Left ventricle myocardium superior (tissue), 1 donor: Measurements from ENCODE around the gene RAB4B. TPM values are rescaled to one million over a fixed set of nuclear protein-coding genes. Genes with fewer than 3 reads are reported as not detected.
A peak's percentile ranks its signal among the peaks of the same experiment; 100 is the strongest.
"Not testable (repeated sequence)": the region's sequence is repeated elsewhere in the genome, so short reads cannot be mapped to it uniquely, and the experiment has no call there.

Experiments
- ATAC-seq: fragments of 200-7000 bp; cut with Tn5 transposase; one replicate; pipeline ENCODE4 v1.9.1; 2020; ENCODE audit warnings: mild to moderate bottlenecking, moderate library complexity
- DNase-seq: peaks from one replicate; pipeline ENCODE4 v3.0.0-alpha.2; 2020
- intact Hi-C: fragments of 100-400 bp; cut with micrococcal nuclease; formaldehyde crosslinking; loops from one replicate; pipeline ENCODE4 v1.11.0; 2022
- total RNA-seq: library from RNA; stranded (reverse); fragmentation: NEBNext Ultra II Directional; extraction: Animal tissue kit (Norgen Biotek cat#: 25700); gene quantifications from one replicate; pipeline ENCODE4 v1.2.1, GENCODE V29; 2021
- donor health status: DM: no; HTN: yes; CAD: no; lungs with severe emphysema.

RAB4B gene
- total RNA-seq, 1 donor from 2014 or later, result 10.1 TPM

DNA sequence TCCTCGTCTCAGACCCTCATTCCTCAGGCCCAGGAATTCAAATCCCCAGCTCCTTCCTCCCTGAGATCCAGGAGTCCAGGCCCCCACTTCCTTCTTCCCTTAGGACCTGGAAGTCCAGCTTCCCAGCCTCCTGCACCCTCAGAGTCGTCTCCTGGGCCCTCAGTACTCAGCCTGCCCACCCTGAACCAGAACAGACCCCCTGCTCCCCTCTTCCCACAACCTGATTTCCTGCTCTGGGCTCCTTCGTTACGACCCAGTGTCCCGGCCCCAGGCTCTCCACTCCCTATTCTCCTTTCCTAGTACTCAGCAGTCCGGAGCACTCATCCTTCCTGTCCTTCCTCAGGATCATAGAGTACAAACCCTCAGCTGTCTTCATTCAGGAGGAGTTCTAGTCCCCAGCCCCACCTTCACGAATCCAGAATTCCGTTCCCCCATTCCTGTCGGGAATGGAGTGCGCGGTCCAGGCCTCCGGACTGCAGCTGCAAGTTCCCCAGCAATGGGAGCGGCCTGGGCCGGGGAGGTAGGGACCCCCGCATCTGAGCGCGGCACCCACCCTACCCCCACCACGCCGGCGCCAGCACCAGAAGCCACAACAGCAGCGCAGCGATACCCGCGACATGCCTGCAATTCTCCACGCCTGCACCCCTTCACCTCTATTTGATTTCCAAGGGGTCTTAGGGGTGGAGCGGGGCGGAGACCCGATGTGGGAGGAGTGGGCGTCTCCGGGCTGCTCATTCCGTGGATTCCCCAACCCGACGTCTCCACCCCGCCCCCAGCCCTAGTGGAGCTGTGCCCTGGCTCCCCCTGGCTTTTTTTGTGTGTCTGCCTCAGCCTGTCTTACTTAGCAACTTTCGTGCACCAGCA is 33.7 kb downstream of the RAB4B start:
- intact Hi-C loops, result no loop called here
- peak; percentile 38 for DNase-seq
- no peak for ATAC-seq

DNA sequence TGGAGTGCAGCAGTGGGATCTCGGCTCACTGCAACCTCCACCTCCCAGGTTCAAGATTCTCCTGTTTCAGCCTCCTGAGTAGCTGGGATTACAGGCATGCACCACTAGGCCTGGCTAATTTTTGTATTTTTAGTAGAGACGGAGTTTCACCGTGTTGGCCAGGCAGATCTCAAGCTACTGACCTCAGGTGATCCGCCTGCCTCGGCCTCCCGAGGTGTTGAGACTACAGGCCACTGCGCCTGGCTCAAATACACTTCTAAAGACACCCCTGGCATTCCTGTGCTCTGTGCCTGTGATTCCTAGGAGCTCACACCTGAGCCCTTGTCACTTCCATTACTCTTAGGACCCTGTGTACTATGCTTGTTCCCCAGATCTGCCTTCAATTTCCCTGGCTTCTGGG is 34.5 kb downstream of the RAB4B start:
- ATAC-seq, intact Hi-C loops, DNase-seq: not testable (repeated sequence)

DNA sequence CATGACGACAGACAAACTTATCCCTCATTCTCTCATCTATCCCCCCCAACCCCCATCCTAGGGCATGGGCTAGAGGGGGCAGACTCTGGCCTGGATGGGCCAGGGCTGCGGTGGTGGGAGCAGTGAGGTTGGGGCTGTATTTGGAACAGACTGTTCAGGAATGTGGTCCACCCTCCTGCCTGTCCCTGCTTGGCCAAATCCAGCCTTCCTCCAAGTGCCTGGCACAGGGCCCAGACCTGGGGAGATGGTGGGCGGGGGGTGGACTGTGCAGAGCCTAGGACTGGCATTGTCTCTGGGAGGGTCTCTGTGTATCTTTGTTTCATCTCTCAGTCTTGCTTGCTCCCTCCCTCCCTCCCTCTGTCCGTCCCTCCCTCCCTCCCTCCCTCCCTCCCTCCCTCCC is 35.1 kb downstream of the RAB4B start:
- ATAC-seq, result no peak
- intact Hi-C loops, result no loop called here

DNA sequence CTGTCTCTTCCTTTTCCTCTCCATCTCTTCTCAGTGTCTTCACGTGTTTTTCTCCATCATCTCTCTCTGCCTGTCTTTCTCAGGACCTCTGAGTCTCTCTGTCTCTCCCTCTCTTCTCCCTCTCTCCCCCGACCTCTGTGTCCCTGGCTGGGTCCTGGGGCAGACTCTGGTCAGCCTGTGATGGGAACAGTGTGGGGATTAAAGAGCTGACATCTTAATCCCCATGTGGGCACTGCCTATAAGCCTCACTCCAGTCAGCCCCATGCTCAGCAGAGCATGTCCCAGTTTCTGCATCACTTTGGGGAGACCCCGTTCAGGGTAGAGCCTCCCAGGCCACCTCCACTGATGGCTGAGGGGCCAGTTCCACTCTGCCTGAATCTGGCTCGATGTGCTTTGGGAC is 37.2 kb downstream of the RAB4B start:
- intact Hi-C loops, result no loop called here
- DNase-seq (no peak), ATAC-seq (no peak)

More for the DNA sequence above, 35.1 kb downstream of the RAB4B start:
- peak; percentile 61 for DNase-seq

DNA sequence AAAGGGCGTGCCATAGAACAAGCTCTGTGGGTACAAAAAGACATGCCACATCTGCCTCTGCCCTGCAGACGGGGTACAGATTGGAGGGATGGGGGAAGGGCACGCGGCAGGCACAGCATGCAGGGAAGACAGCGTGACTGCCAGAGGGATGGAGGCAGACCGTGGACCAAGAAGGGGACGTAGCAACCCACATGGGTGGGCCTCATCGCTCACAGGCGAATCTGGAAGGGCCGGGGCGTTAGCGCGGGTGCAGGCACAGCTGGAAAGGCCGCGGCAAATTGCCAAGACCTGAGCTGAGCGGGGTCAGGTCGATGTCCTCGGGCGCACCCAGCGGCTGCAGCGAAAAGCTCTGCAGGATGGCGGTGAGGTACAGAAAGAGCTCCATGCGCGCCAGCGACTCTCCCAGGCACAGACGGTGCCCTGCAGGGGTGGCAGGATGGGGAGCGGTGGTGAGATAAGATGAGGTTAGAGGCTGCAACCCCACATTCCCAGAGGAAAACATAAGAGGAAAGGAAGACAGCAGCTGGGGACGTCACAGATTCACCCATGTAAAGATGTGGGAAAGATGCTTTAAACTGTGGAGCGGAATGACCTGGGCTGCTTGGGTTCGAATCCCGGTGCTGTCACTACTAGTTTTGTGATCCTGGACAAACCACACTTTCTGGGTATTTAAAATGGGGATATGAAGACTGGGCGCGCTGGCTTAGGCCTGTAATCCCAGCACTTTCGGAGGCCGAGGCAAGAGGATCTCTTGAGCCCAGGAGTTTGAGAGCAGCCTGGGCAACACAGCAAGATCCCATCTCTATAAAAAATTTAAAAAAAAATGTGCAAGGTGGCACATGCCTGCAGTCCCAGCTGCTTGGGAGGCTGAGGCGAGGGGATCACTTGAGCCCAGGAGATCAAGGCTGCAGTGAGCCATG is 40.7 kb downstream of the RAB4B start:
- intact Hi-C loops, result not testable (repeated sequence)
- peak; percentile 87 for ATAC-seq
- peak; percentile 90 for DNase-seq

DNA sequence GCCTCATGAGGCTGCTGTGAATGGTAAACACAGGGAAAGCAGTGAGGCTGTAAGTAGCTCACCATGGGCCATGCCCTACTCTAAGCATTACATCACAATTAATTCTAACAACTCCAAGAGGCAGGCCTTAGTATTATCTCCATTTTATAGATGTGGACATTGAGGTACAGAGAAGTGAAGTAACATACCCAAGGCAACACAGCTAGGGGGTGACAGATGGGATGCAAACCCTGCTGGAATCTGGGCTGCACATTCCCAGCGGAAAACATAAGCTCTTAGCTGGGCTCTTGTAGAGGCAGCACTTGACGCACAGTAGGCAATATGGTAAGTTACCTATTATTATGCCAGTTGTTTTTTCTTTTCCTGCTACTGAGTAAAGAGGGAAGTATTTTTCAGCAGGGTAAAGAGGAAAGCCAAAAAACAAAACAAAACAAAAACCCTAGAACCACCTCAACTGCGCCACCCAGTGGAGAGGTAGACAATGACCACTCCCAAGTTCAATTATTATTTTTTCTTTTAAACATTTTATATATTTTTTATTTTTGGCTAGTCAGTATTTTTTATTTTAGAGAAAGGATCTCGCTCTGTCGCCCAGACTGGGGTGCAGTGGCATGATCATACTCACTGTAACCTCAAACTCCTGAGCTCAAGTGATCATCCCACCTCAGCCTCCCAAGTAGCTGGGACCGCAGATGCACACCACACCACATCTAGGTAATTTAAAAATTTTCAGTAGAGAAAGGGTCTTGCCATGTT is 41.6 kb downstream of the RAB4B start:
- ATAC-seq, result peak; percentile 33
- intact Hi-C loops, result not testable (repeated sequence)
- peak; percentile 55 for DNase-seq

DNA sequence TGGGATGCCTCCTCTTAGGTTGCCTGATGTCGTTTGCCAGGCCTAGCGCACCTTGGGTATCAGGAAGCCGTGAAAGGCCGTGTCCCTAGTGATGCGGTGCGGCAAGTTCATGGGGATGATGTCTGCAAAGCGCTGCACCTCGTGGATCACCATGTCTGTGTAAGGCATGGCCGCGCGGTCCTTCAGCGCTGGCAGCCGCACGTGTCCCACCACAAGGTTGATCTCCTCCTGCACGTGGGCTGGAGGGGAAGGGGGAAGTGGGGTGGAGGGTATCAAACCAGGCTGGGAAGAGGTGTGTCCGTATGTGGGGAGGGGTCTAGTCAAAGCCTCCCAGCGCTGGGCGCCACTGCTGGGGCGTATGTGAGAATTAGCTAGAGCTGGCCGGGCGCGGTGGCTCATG is 44.1 kb downstream of the RAB4B start:
- intact Hi-C loops, result no loop called here
- DNase-seq, result no peak
- no peak for ATAC-seq

DNA sequence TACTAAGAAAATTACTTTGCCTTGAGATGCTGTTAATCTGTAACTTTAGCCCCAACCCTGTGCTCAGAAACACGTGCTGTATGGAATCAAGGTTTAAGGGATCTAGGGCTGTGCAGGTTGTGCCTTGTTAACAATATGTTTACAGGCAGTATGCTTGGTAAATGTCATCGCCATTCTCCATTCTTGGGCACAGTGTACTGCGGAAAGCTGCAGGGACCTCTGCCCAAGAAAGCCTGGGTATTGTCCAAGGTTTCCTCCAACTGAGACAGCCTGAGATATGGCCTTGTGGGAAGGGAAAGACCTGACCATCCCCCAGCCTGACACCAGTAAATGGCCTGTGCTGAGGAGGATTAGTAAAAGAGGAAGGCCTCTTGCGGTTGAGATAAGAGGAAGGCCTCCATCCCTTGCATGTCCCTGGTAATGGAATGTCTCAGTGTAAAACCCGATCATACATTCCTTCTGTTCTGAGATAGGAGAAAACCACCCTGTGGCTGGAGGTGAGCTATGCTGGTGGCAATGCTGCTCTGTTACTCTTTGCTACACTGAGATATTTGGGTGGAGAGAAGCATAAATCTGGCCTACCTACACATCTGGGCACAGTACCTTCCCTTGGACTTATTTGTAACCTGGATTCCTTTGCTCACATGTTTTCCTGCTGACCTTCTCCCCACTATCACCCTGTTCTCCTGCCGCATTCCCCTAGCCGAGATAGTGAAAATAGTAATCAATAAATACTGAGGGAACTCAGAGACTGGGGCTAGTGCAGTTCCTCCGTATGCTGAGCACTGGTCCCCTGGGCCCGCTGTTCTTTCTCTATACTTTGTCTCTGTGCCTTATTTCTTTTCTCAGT is 44.9 kb downstream of the RAB4B start:
- peak; percentile 14 for ATAC-seq
- DNase-seq, intact Hi-C loops: not testable (repeated sequence)

DNA sequence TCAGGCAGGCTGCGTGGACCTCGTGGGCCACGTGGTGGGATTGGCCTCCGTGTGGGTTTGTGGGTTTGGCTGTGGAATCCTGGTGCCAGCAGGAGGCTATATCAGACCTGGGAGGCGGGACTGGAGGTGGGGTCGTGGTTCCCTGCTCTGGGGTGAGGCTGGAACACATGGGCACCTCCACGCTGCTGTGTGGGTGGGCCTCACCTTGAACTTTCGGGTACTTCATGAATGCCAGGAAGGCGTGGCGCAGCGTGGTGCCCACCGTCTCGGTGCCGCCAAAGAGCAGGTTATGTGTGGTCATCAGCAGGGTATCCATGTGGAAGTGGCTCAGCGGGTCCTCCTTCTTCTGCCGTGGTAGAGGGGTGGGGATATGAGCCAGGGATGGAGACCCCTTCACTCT is 46.9 kb downstream of the RAB4B start:
- intact Hi-C loops, ATAC-seq, DNase-seq: not testable (repeated sequence)

DNA sequence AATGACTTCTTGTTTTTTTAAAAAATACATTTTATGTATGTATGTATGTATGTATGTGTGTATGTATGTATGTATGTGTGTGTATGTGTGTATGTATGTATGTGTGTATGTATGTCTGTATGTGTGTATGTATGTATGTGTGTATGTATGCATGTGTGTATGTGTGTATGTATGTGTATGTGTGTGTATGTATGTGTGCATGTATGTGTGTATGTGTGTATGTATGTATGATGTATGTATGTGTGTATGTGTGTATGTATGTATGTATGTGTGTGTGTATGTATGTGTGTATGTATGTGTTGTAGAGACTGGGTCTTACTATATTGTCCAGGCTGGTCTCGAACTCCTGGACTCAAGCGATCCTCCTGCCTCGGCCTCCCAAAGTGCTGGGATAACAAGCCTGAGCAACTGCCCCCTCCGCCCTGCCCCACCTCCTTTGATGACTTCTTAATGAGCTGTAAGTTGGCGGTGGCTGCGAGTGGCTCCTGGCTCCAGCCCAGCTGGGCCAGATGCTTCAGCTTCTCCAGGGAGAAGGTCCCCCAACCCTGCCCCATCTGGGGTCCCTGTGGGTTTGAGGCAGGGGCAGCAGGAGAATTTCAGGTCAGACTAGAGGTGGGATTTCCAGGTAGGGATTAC is 47.5 kb downstream of the RAB4B start:
- ATAC-seq, intact Hi-C loops, DNase-seq: not testable (repeated sequence)

DNA sequence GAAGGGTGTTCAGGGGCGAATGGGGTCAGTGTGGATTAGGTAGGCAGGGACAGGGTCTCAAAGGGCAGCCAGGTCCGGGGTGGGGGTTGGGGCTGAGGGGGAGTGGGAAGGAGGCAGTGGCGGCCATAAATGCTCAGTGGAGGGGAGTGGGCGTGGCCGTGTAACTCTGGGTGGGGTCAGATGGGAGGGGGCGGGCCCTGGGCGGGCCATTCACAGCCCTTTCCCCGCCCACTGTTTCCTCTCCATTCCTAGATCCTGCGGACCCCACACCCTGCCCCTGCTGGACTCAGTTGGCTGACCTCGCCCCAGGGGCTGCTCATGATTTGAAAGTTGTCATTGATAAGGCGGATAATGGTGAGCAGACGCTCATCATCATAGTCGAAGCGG is 48.3 kb downstream of the RAB4B start:
- ATAC-seq, intact Hi-C loops, DNase-seq: not testable (repeated sequence)

DNA sequence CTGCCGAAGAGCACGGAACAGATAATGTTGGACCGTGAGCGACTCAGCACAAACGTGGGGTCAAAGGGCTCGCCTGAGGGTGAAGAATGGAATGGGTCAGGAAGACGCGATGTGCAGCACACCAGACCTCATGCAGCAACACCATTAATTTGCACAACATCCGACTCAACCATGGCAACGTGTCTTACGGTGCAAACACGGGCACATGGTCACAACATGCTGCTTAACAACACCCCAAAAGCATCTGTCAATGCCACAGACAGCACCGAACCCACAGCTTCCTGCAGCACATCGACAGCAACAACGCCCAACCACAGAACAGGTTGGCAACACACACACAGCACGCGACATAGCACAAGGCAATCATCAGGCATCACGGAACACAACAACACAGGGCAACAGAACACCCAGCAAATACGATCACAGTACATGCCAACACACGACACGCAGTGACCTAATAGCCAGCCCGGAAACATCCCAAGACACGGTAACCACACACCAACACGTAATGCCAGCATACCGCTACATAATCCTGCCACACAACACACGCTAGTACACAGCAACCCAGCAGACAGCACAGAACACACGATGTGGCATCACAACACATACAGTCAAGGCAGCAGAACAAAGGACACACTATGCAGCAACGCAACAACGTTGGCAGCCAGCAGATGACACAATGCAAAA is 48.8 kb downstream of the RAB4B start:
- ATAC-seq, DNase-seq, intact Hi-C loops: not testable (repeated sequence)

DNA sequence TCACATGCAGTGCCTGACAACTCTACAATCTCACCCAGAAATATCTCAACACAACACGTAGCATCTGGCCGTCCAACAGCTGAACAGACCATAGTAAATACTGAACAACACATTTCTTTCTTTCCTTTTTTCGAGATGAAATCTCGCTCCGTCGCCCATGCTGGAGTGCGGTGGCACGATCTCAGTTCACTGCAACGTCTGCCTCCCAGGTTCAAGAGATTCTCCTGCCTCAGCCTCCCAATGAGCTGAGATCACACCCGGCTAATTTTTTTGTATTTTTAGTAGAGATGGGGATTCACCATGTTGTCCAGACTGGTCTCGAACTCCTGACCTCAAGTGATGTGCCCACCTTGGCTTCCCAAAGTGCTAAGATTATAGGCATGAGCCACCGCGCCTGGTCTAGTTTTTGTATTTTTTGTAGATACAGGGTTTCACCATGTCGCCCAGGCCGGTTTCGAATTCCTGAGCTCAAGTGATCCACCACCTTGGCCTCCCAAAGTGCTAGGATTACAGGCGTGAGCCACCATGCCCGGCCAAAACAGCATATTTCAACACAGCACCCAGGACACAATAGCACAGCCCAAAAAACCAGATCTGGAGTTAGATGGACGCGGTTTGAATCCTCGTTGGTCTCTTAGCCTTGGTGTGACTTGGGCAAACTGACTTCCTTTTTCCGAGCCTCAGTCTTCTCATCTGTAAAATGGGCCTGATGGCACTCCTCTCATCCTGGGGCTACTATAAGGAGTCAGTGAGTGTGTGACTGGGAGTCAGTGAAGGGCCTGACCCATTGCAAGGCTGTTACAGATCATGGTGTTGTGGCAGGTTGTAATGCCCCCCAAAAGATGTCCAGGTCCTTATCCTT is 49.6 kb downstream of the RAB4B start:
- intact Hi-C loops, result no loop called here
- ATAC-seq (no peak), DNase-seq (no peak)

DNA sequence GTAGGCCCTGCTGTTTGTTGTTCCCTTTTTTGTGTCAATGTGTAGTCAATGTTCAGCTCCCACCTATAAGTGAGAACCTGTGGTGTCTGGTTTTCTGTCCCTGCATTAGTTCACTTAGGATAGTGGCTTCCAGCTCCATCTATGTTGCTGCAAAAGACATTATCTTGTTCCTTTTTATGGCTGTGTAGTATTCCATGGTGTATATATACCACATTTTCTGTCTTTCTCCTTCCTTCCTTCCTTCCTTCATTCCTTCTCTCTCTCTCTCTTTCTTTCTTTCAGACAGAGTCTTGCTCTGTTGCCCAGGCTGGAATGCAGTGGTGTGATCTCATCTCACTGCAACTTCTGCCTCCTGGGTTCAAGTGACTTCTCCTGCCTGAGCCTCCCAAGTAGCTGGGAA is 51.2 kb downstream of the RAB4B start:
- ATAC-seq (no peak), DNase-seq (no peak)
- intact Hi-C loops, result no loop called here

DNA sequence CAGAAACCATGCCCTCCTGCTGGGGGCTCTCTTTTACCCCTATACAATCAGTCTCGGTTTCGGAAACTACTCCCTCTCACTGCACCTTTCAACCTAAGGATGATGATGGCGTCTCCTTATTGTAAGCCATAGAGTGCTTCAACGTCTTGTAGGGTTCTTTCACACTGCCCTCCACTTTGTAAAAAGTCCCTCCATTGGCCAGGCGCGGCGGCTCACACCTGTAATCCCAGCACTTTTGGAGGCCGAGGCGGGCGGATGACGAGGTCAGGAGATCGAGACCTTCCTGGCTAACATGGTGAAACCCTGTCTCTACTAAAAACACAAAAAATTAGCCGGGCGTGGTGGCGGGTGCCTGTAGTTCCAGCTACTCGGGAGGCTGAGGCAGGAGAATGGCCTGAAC is 52.7 kb downstream of the RAB4B start:
- ATAC-seq, DNase-seq, intact Hi-C loops: not testable (repeated sequence)
